GM12864 (cell line): ENCODE data around the gene MAP1LC3A.

ENCODE experiments used
- DNase-seq: peaks from one replicate; pipeline ENCODE4 v3.0.0-alpha.2; 2011; ENCODE audit warnings: low read depth
- H3K4me3 ChIP-seq: 2 replicates; pipeline ENCODE4 v1.5.1; 2011; ENCODE audit warnings: mild to moderate bottlenecking, low read depth, low read length, control low read depth
- TF ChIP-seq, protein P1 (sequence below): IDR thresholded peaks from 2 replicates; pipeline ENCODE4 v1.5.1; 2011; ENCODE audit warnings: low read depth, mild to moderate bottlenecking, moderate library complexity, low read length, control low read depth, inconsistent platforms; ENCODE audit errors: missing control alignments

MAP1LC3A gene

DNA sequence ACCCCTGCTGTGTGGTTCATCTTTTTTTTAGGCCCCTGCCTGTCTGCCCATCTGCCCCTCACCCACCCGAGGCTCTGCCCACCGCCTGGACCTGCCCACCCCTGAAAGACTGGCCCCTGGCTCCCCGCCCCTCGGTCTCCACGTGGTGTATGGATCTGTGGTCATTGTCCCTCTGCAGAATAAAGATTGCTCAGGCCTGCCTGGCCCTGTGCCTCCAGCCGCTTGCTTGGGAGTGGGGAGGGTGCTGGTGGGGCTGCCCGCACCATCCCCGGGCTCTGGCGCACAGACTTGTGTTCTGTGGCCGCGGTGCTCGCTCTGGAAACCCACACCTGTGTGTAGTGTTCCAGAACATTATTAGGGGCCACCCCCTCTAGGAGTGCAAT is 1.6 kb downstream of the MAP1LC3A start:
- TF ChIP-seq, protein P1, sequence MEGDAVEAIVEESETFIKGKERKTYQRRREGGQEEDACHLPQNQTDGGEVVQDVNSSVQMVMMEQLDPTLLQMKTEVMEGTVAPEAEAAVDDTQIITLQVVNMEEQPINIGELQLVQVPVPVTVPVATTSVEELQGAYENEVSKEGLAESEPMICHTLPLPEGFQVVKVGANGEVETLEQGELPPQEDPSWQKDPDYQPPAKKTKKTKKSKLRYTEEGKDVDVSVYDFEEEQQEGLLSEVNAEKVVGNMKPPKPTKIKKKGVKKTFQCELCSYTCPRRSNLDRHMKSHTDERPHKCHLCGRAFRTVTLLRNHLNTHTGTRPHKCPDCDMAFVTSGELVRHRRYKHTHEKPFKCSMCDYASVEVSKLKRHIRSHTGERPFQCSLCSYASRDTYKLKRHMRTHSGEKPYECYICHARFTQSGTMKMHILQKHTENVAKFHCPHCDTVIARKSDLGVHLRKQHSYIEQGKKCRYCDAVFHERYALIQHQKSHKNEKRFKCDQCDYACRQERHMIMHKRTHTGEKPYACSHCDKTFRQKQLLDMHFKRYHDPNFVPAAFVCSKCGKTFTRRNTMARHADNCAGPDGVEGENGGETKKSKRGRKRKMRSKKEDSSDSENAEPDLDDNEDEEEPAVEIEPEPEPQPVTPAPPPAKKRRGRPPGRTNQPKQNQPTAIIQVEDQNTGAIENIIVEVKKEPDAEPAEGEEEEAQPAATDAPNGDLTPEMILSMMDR: no peak
- no peak for DNase-seq
- no peak overlapping the region for H3K4me3 ChIP-seq

DNA sequence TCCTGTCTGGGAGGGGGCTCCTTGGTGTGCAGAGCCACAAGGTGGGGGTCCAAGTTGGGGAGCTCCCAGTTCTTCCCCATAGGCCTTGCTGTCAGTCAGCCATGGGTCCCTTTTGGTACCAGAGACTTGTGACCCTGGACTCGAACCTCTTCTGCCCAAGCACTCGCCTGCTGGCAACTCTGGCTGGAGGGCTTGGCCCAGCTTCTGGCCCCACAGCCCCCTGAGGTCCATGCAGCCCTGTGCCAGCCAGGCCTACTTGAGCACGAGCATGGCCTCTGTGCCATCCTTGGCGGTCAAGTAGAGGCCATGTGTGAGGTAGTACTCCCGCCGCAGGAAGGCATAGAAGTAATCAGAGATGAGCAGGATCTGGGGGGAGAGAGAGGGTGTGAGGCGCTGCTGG is 2.1 kb downstream of the MAP1LC3A start:
- no peak for DNase-seq
- TF ChIP-seq, protein P1: no peak

DNA sequence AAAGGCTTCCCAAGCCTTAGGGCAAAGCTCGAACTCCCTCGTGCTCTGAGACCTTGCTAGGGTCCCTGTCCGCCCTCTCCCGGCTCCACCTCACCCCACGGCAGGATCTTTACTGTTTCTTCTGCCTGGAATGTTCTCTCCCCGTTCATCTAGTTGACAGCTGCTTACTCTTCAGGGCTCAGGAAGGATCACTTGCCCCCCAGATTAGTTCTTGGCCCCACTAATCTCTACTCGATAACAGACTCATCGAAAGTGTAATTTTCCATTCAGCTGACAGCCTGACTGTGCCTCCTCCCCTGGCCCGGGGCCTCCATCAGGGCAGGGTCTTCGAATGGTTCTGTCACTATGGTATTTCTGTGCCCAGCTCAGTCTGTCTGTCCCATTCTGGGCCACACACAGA is 3.1 kb downstream of the MAP1LC3A start:
- no peak overlapping the region for H3K4me3 ChIP-seq
- TF ChIP-seq, protein P1: no peak
- no peak for DNase-seq

More for the DNA sequence above, 2.1 kb downstream of the MAP1LC3A start:
- H3K4me3 ChIP-seq: no peak overlapping the region

DNA sequence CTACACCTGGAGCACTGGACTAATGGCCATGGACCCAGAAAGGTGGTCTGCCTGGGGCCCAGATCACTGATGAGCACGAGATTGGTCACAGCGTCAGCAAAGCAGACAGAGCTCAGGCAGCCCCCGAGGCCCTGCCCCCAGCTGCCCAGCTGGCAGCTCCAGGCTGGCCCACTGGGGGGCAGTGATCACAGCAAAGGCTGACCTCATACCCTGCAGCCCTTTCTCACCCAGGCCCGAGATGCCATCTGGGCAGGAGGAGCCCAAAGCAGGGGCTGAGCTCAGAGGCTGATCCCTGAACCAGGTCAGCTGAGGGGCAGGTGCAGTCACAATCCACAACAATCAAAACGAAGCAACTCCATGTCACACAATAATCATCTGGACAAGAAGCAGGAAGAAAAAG is 4.1 kb downstream of the MAP1LC3A start:
- no peak overlapping the region for H3K4me3 ChIP-seq
- DNase-seq: no peak
- TF ChIP-seq, protein P1: peak; percentile 52

DNA sequence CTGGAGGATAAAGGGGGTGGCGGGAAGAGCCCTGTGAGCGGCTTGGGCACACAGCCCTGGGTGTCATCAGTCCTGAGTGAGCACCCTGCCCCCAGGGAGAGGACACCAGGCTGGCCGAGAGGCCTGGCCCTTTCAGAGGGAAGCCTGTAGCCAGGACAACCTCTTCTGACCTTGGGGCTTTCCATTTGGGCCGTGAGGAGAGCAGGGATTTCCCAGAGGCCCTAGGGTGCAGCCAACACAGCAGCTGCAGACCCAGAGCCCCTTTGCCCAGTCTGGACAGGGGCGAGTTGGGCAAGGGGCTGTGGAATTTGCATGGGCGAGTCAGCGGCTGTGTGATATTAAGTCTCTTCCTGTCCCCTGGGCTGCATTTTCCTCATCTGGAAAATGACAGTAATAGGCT is 6.3 kb downstream of the MAP1LC3A start:
- H3K4me3 ChIP-seq: no peak overlapping the region
- no peak for DNase-seq
- TF ChIP-seq, protein P1: no peak

DNA sequence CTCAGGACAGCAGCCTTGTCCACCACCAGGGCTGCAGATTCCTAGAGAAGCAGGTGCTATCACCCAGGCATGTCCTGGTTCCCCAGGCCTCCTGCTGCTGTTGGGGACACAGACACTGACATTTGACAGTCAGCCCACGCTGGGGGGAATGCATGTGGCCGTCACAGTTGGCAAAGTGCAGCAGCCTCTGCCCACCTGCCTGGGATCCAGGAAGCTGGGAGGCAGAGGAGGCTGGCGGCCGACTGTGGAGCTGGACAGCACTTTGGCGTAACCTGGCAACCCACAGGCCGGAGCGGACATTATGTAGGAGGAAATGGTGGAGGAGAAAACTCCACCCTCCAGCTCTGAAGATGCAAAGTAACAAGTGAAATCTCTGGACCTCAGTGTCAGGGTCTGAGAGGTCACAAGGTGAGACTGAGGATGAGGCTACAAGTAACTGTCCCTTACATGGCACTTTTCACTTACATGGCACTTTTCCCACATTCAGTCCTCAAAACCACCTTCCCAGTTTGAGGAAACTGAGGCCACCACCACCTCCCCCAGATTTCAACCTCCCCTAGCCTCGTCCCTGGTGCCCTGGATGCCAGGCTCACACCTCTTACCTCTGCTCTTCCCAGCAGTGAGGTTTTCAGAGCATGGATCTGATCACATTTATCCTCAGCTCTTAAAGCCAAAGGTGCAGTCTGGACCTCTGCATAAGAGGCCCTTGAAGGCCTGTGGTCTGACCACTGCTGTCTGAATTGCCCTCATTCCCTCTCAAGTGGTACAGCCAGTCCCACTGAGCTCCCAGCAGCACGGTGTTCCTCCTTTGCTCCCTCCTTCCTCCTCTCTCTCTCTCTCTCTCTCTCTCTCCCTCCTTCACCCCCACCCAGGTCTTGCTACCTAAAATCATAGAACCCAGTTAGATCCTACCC is 8.7 kb downstream of the MAP1LC3A start:
- TF ChIP-seq, protein P1: no peak
- no peak for DNase-seq
- no peak overlapping the region for H3K4me3 ChIP-seq
